ENCODE measurements around the gene ITGA3.
"Not testable (repeated sequence)": the region's sequence is repeated elsewhere in the genome, so short reads cannot be mapped to it uniquely, and the experiment has no call there.

The ITGA3 gene

GRCh38 chr17:50034498-50035364, 21.2 kb upstream of the ITGA3 start:
- in situ Hi-C loops (cut with HindIII; ENCODE audit: low sequenced_read_pairs) = no loop called here

GRCh38 chr17:50035421-50035879, 20.5 kb upstream of the ITGA3 start:
- in situ Hi-C loops (cut with HindIII; ENCODE audit: low sequenced_read_pairs) = no loop called here

GRCh38 chr17:50035945-50036344, 20.0 kb upstream of the ITGA3 start:
- in situ Hi-C loops (cut with HindIII; ENCODE audit: low sequenced_read_pairs) = no loop called here

- in situ Hi-C loops (cut with HindIII; ENCODE audit: low sequenced_read_pairs) = no loop called here
These were observed 19.3 kb upstream of the ITGA3 start for GRCh38 chr17:50036455-50037261.

- in situ Hi-C loops (cut with HindIII; ENCODE audit: low sequenced_read_pairs) = no loop called here
These were observed 18.4 kb upstream of the ITGA3 start for GRCh38 chr17:50037321-50038107.

GRCh38 chr17:50039058-50039457, 16.9 kb upstream of the ITGA3 start:
- in situ Hi-C loops (cut with HindIII; ENCODE audit: low sequenced_read_pairs) = no loop called here

- in situ Hi-C loops (cut with HindIII; ENCODE audit: low sequenced_read_pairs) = not testable (repeated sequence)
These were observed 15.4 kb upstream of the ITGA3 start for GRCh38 chr17:50040496-50040895.

GRCh38 chr17:50042211-50042610, 13.7 kb upstream of the ITGA3 start:
- in situ Hi-C loops (cut with HindIII; ENCODE audit: low sequenced_read_pairs) = no loop called here

GRCh38 chr17:50043290-50044148, 12.4 kb upstream of the ITGA3 start:
- in situ Hi-C loops (cut with HindIII; ENCODE audit: low sequenced_read_pairs) = no loop called here

- in situ Hi-C loops (cut with HindIII; ENCODE audit: low sequenced_read_pairs) = no loop called here
These were observed 11.4 kb upstream of the ITGA3 start for GRCh38 chr17:50044483-50044882.

- in situ Hi-C loops (cut with HindIII; ENCODE audit: low sequenced_read_pairs) = no loop called here
These were observed 10.8 kb upstream of the ITGA3 start for GRCh38 chr17:50045154-50045553.

- in situ Hi-C loops (cut with HindIII; ENCODE audit: low sequenced_read_pairs) = no loop called here
These were observed 9.7 kb upstream of the ITGA3 start for GRCh38 chr17:50046179-50046578.

GRCh38 chr17:50046667-50047066, 9.2 kb upstream of the ITGA3 start:
- in situ Hi-C loops (cut with HindIII; ENCODE audit: low sequenced_read_pairs) = no loop called here

GRCh38 chr17:50047083-50047482, 8.8 kb upstream of the ITGA3 start:
- in situ Hi-C loops (cut with HindIII; ENCODE audit: low sequenced_read_pairs) = no loop called here

GRCh38 chr17:50047488-50048126, 8.3 kb upstream of the ITGA3 start:
- in situ Hi-C loops (cut with HindIII; ENCODE audit: low sequenced_read_pairs) = no loop called here

- in situ Hi-C loops (cut with HindIII; ENCODE audit: low sequenced_read_pairs) = no loop called here
These were observed 7.7 kb upstream of the ITGA3 start for GRCh38 chr17:50048146-50048720.

- in situ Hi-C loops (cut with HindIII; ENCODE audit: low sequenced_read_pairs) = no loop called here
These were observed 6.9 kb upstream of the ITGA3 start for GRCh38 chr17:50048988-50049387.

GRCh38 chr17:50049636-50050035, 6.3 kb upstream of the ITGA3 start:
- in situ Hi-C loops (cut with HindIII; ENCODE audit: low sequenced_read_pairs) = no loop called here

- in situ Hi-C loops (cut with HindIII; ENCODE audit: low sequenced_read_pairs) = no loop called here
These were observed 5.4 kb upstream of the ITGA3 start for GRCh38 chr17:50050431-50051032.
